Neural crest cell (in vitro differentiated cells): ENCODE results near the gene STK4. TPM values are rescaled to one million over a fixed set of nuclear protein-coding genes. Genes with fewer than 3 reads are reported as not detected.

Experiments
- DNase-seq: peaks from one replicate; pipeline ENCODE4 v3.0.0; 2021; ENCODE audit warnings: low read depth, mixed read lengths, low spot score
- H3K27ac Mint-ChIP-seq: one replicate; pipeline ENCODE4 v1.8.0; 2021; ENCODE audit warnings: mild to moderate bottlenecking, mixed read lengths; ENCODE audit not compliant: unreplicated experiment
- H3K27me3 Mint-ChIP-seq: 2 replicates; pipeline ENCODE4 v1.8.0; 2021; ENCODE audit warnings: low read depth, mild to moderate bottlenecking, mixed read lengths
- H3K36me3 Mint-ChIP-seq: 2 replicates; pipeline ENCODE4 v1.8.0; 2021; ENCODE audit warnings: low read depth, mild to moderate bottlenecking, mixed read lengths
- H3K4me1 Mint-ChIP-seq: 2 replicates; pipeline ENCODE4 v1.8.0; 2021; ENCODE audit warnings: mixed read lengths
- H3K4me3 Mint-ChIP-seq: one replicate; pipeline ENCODE4 v1.8.0; 2021; ENCODE audit warnings: mild to moderate bottlenecking, mixed read lengths
- H3K9me3 Mint-ChIP-seq: 2 replicates; pipeline ENCODE4 v1.8.0; 2021; ENCODE audit warnings: mixed read lengths
- CTCF ChIP-seq: fragments of 200-600 bp; sonication (generic); conservative IDR thresholded peaks from 2 replicates; pipeline ENCODE4 v1.5.0; 2021; ENCODE audit warnings: antibody characterized with exemption, mild to moderate bottlenecking
- total RNA-seq: library from RNA; stranded (reverse); gene quantifications from 2 replicates; pipeline ENCODE4 v1.2.1, GENCODE V29; 2021

The STK4 gene
- total RNA-seq, 1 donor from 2014 or later, result 41.2 TPM

DNA sequence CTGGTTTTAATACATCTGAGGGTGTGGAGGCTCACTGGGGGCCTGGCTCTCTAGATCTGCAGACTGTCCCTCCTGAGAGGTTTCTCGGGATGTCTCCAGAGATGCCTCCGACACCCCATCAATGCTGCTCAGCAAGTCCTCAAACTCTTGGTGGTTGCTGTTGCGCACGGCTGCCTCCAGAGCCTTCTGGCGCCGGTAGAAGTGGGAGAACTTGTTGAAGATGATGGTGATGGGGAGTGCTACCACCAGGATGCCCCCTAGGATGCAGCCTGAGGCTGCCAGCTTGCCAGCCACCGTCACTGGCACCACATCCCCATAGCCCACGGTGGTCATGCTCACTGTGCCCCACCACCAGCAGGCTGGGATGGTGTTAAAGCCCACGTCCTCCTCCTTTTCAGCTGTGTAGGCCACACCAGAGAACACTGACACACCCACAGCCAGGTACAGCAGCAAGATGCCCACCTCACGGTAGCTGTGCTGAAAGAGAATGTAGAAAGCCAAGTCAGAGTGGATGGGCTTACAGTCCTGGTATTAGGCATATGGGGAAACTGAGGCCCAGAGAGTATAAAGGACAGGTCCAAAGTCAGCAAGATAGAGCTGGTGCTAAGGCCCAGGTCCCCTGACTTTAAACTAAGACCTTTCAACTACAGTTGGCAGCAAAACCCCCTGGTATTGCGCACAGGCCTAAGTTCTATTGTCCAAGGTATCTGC, 128.7 kb downstream of the STK4 start:
- Mint-ChIP-seq H3K4me3 (no peak overlapping the region), H3K4me1 (no peaks in the 10 kb centered on the region), H3K27me3 (peaks cover 35% of the 10 kb centered on the region), H3K27ac (no peak overlapping the region), H3K36me3 (no peaks in the 10 kb centered on the region), H3K9me3 (no peaks in the 10 kb centered on the region)
- no peak for DNase-seq
- TF ChIP-seq CTCF, result no peak

GRCh38 chr20:45095805-45096238, 129.5 kb downstream of the STK4 start:
- TF ChIP-seq CTCF, result peak; percentile 80
- Mint-ChIP-seq H3K4me3 (no peak overlapping the region), H3K4me1 (peaks cover under 1% of the 10 kb centered on the region), H3K27me3 (peaks cover 42% of the 10 kb centered on the region), H3K36me3 (no peaks in the 10 kb centered on the region), H3K27ac (no peak overlapping the region), H3K9me3 (no peaks in the 10 kb centered on the region)
- DNase-seq, result peak; percentile 50

- H3K9me3 Mint-ChIP-seq, result no peaks in the 10 kb centered on the region
- DNase-seq, result no peak
- H3K4me1 Mint-ChIP-seq, result peaks cover 3% of the 10 kb centered on the region
- no peak overlapping the region for H3K27ac Mint-ChIP-seq
- no peak for TF ChIP-seq CTCF
- peaks cover 49% of the 10 kb centered on the region for H3K27me3 Mint-ChIP-seq
- H3K36me3 Mint-ChIP-seq, result no peaks in the 10 kb centered on the region
- no peak overlapping the region for H3K4me3 Mint-ChIP-seq
Observed at GRCh38 chr20:45096781-45097180, 130.5 kb downstream of the STK4 start.

- H3K4me1 Mint-ChIP-seq, result peaks cover 3% of the 10 kb centered on the region
- no peak for TF ChIP-seq CTCF
- H3K4me3 Mint-ChIP-seq, result no peak overlapping the region
- H3K36me3 Mint-ChIP-seq, result no peaks in the 10 kb centered on the region
- no peak for DNase-seq
- H3K27me3 Mint-ChIP-seq, result peaks cover 54% of the 10 kb centered on the region
- no peak overlapping the region for H3K27ac Mint-ChIP-seq
- no peaks in the 10 kb centered on the region for H3K9me3 Mint-ChIP-seq
Observed at GRCh38 chr20:45097485-45098102, 131.3 kb downstream of the STK4 start.

DNA sequence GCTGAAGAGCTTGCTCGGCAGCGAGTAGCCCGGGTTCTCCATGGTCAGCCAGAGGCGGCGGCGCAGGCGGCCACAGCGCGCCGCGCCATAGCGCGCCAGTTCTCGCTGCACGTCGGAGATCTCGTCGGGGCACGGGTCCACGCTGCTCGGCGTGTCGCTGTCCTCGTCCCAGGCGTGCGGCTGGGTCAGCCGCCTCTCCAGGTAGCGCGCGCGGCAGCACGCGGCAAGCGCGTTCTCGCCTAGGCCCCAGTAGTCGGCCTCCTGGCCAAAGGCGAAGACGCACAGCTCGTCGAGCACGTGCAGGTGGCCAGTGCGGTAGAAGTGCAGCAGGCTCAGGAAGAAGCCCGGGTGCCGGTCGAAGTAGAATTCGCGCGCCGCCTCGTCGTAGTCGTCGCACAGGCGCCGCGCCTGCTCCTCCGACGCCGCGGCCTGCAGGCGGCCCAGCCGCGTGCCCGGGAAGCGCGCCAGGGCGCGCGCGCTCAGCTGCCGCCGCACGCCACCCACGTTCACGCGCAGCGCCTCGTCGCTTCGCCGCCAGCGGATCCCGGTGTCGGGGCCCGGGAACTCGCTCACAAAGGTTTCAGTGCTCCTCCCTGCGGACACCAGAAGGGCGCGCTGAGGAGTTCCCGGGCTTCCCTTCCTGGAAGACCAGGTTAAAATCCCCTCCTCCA, 131.9 kb downstream of the STK4 start:
- Mint-ChIP-seq H3K4me1 (peaks cover 3% of the 10 kb centered on the region), H3K36me3 (no peaks in the 10 kb centered on the region), H3K9me3 (no peaks in the 10 kb centered on the region), H3K27ac (no peak overlapping the region), H3K27me3 (peaks cover 56% of the 10 kb centered on the region), H3K4me3 (no peak overlapping the region)
- TF ChIP-seq CTCF, result peak; percentile 21
- peak; percentile 38 for DNase-seq
